HL-60 (cell line): ENCODE results near the gene ABL2.

ENCODE experiments used
- DNase-seq, 2 experiments: peaks; one replicate each; pipeline ENCODE4 v3.0.0-alpha.2; 2010 to 2020; ENCODE audit warnings: low read depth in 1 of 2, low spot score in 1 of 2
- H3K27ac ChIP-seq: fragments of 250-450 bp; sonication (Bioruptor Pico); replicated peaks from 2 replicates; pipeline ENCODE4 v1.5.1; 2020; ENCODE audit warnings: mild to moderate bottlenecking, moderate library complexity
- H3K27me3 ChIP-seq: fragments of 250-450 bp; sonication (Bioruptor Pico); 2 replicates; pipeline ENCODE4 v1.5.1; 2021; ENCODE audit warnings: mild to moderate bottlenecking, moderate library complexity; ENCODE audit not compliant: insufficient read depth, poor library complexity, severe bottlenecking
- H3K4me3 ChIP-seq: replicated peaks from 2 replicates; pipeline ENCODE4 v1.5.1; 2011; ENCODE audit warnings: mild to moderate bottlenecking, control low read depth, low read length; ENCODE audit not compliant: insufficient read depth
- GABPA ChIP-seq: IDR thresholded peaks from 2 replicates; pipeline ENCODE4 v1.6.1; 2012; ENCODE audit warnings: low read depth
- POLR2AphosphoS5 ChIP-seq: IDR thresholded peaks from 2 replicates; pipeline ENCODE4 v1.6.1; 2012; ENCODE audit warnings: low read depth
- SPI1 ChIP-seq: IDR thresholded peaks from 2 replicates; pipeline ENCODE4 v1.6.1; 2012; ENCODE audit warnings: low read depth, mild to moderate bottlenecking, borderline replicate concordance
- TF ChIP-seq, protein P1 (sequence below): IDR thresholded peaks from 2 replicates; pipeline ENCODE4 v1.6.1; 2012; ENCODE audit warnings: low read depth; ENCODE audit not compliant: insufficient replicate concordance
- TF ChIP-seq, protein P2 (sequence below): IDR thresholded peaks from one replicate; pipeline ENCODE4 v1.5.1; 2011; ENCODE audit warnings: low read length, control low read depth, inconsistent platforms; ENCODE audit not compliant: insufficient read depth

Gene ABL2

GRCh38 chr1:179080866-179081686 is 148.4 kb downstream of the ABL2 start:
- TF ChIP-seq, protein P1, sequence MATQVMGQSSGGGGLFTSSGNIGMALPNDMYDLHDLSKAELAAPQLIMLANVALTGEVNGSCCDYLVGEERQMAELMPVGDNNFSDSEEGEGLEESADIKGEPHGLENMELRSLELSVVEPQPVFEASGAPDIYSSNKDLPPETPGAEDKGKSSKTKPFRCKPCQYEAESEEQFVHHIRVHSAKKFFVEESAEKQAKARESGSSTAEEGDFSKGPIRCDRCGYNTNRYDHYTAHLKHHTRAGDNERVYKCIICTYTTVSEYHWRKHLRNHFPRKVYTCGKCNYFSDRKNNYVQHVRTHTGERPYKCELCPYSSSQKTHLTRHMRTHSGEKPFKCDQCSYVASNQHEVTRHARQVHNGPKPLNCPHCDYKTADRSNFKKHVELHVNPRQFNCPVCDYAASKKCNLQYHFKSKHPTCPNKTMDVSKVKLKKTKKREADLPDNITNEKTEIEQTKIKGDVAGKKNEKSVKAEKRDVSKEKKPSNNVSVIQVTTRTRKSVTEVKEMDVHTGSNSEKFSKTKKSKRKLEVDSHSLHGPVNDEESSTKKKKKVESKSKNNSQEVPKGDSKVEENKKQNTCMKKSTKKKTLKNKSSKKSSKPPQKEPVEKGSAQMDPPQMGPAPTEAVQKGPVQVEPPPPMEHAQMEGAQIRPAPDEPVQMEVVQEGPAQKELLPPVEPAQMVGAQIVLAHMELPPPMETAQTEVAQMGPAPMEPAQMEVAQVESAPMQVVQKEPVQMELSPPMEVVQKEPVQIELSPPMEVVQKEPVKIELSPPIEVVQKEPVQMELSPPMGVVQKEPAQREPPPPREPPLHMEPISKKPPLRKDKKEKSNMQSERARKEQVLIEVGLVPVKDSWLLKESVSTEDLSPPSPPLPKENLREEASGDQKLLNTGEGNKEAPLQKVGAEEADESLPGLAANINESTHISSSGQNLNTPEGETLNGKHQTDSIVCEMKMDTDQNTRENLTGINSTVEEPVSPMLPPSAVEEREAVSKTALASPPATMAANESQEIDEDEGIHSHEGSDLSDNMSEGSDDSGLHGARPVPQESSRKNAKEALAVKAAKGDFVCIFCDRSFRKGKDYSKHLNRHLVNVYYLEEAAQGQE, result no peak
- TF ChIP-seq POLR2AphosphoS5 (no peak), GABPA (no peak), SPI1 (no peak)
- TF ChIP-seq, protein P2, sequence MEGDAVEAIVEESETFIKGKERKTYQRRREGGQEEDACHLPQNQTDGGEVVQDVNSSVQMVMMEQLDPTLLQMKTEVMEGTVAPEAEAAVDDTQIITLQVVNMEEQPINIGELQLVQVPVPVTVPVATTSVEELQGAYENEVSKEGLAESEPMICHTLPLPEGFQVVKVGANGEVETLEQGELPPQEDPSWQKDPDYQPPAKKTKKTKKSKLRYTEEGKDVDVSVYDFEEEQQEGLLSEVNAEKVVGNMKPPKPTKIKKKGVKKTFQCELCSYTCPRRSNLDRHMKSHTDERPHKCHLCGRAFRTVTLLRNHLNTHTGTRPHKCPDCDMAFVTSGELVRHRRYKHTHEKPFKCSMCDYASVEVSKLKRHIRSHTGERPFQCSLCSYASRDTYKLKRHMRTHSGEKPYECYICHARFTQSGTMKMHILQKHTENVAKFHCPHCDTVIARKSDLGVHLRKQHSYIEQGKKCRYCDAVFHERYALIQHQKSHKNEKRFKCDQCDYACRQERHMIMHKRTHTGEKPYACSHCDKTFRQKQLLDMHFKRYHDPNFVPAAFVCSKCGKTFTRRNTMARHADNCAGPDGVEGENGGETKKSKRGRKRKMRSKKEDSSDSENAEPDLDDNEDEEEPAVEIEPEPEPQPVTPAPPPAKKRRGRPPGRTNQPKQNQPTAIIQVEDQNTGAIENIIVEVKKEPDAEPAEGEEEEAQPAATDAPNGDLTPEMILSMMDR, result no peak
- Histone ChIP-seq H3K4me3 (peak overlapping the region; percentile 75), H3K27me3 (no peaks in the 10 kb centered on the region), H3K27ac (peak overlapping the region; percentile 83)
- no peak for DNase-seq

- Histone ChIP-seq H3K27me3 (no peaks in the 10 kb centered on the region), H3K4me3 (no peak overlapping the region), H3K27ac (no peak overlapping the region)
- DNase-seq, result peak; percentile 34 to 71
- TF ChIP-seq, protein P2, result peak; percentile 53
- TF ChIP-seq, protein P1, result no peak
Observed at GRCh38 chr1:179079113-179079761, 150.2 kb downstream of the ABL2 start.

- TF ChIP-seq, protein P1, result no peak
- TF ChIP-seq, protein P2, result no peak
- no peak for TF ChIP-seq SPI1
- no peak for TF ChIP-seq GABPA
- TF ChIP-seq POLR2AphosphoS5, result no peak
- no peaks in the 10 kb centered on the region for H3K27me3 ChIP-seq
- H3K4me3 ChIP-seq, result no peak overlapping the region
- no peak overlapping the region for H3K27ac ChIP-seq
- DNase-seq, result no peak
Observed at GRCh38 chr1:179077396-179077795, 152.1 kb downstream of the ABL2 start.
